IMR-90 (cell line): ENCODE data around the gene GADL1.

ENCODE experiments used
- BHLHE40 ChIP-seq: fragments of 150-350 bp; IDR thresholded peaks from 2 replicates; pipeline ENCODE4 v1.6.1; 2016; ENCODE audit warnings: mild to moderate bottlenecking, low read depth, low read length
- POLR2A ChIP-seq: IDR thresholded peaks from 2 replicates; pipeline ENCODE4 v1.6.1; 2012; ENCODE audit warnings: mild to moderate bottlenecking, low read depth, low read length
- RAD21 ChIP-seq: IDR thresholded peaks from 2 replicates; pipeline ENCODE4 v1.6.1; 2012; ENCODE audit warnings: low read length, improper control_type of control experiment
- SMC3 ChIP-seq: fragments of 150-350 bp; IDR thresholded peaks from 2 replicates; pipeline ENCODE4 v1.6.1; 2016; ENCODE audit warnings: low read depth, mild to moderate bottlenecking, antibody characterized with exemption, low read length, moderate library complexity
- TF ChIP-seq, protein P1 (sequence below): conservative IDR thresholded peaks from 2 replicates; pipeline ENCODE4 v1.5.1; 2012; ENCODE audit warnings: mild to moderate bottlenecking, low read depth, low read length, improper control_type of control experiment

DNA sequence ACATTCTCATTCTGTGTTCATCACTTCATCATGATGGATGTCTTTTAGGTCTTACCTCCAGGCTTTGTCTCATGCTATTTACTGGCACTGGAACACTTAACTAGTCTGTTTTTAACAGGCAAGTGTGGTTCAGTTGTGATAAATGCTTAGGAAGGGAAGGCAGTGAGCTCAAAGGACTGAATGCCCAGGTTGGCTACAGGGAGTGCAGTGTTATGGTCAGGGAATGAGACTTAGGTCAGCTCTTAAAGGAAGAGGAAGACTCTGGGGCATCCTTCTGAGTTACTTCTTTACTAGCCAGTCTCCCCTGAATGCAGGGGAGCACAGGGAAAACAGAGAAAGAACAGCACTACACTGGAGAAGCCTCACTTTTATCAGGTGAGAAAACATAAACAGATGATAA lies 215.4 kb downstream of the GADL1 start:
- TF ChIP-seq, protein P1, sequence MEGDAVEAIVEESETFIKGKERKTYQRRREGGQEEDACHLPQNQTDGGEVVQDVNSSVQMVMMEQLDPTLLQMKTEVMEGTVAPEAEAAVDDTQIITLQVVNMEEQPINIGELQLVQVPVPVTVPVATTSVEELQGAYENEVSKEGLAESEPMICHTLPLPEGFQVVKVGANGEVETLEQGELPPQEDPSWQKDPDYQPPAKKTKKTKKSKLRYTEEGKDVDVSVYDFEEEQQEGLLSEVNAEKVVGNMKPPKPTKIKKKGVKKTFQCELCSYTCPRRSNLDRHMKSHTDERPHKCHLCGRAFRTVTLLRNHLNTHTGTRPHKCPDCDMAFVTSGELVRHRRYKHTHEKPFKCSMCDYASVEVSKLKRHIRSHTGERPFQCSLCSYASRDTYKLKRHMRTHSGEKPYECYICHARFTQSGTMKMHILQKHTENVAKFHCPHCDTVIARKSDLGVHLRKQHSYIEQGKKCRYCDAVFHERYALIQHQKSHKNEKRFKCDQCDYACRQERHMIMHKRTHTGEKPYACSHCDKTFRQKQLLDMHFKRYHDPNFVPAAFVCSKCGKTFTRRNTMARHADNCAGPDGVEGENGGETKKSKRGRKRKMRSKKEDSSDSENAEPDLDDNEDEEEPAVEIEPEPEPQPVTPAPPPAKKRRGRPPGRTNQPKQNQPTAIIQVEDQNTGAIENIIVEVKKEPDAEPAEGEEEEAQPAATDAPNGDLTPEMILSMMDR = no peak
- TF ChIP-seq RAD21 (no peak), SMC3 (no peak), POLR2A (no peak), BHLHE40 (no peak)
